Measurements from ENCODE around the gene COL25A1.

DNA sequence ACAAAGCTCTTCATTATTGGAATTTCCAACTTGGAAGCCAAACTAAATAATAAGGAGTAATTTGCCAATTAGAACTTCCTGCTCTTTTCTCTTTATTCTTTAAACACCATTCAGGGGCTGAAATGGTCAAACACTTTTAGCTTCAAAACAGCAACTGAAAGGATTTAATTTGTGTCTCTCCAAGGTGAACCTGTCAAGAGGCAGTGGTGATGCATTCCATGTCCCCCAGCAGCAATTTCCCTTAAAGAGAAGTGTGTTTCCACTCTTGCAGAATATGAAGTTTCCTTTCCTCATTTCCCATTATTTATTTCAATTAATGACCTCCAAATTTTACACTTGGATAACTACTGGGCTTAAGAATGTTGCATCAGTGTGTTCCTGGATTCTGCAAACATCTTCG is 156.0 kb downstream of the COL25A1 start:
- TF ChIP-seq CTCF (IDR thresholded peaks at IDR 0.05) (no peak), POLR2A (IDR thresholded peaks at IDR 0.05) (no peak)
